Esophagus squamous epithelium (tissue), 5 donors: ENCODE data around the gene HLA-DPB1. TPM values are rescaled to one million over a fixed set of nuclear protein-coding genes. Genes with fewer than 3 reads are reported as not detected.
"Not testable (repeated sequence)": the region's sequence is repeated elsewhere in the genome, so short reads cannot be mapped to it uniquely, and the experiment has no call there.

Source experiments
- DNase-seq: peaks from one replicate; lab custom pipeline; 2025; lab: John Stamatoyannopoulos, UW
- H3K27ac ChIP-seq, 4 donors: fragments of 200-600 bp; sonication (generic); one replicate each; pipeline ENCODE4 v1.5.1; 2016 to 2019; ENCODE audit warnings: mild to moderate bottlenecking in 1 of 4
- H3K27me3 ChIP-seq, 4 donors: fragments of 200-600 bp; sonication (generic); 1 replicate in 3 of 4; 2 replicates in 1 of 4; pipeline versions ENCODE4 v1.5.1 to v1.6.0; 2017 to 2021; ENCODE audit warnings: antibody characterized with exemption in 1 of 4
- H3K36me3 ChIP-seq, 3 donors: fragments of 200-600 bp; sonication (generic); one replicate each; pipeline ENCODE4 v1.5.1; 2016 to 2019
- H3K4me1 ChIP-seq, 3 donors: fragments of 200-600 bp; sonication (generic); one replicate each; pipeline ENCODE4 v1.5.1; 2017 to 2019
- H3K4me3 ChIP-seq, 4 donors: fragments of 200-600 bp; sonication (generic); 1 replicate in 3 of 4; 2 replicates in 1 of 4; pipeline ENCODE4 v1.5.1; 2016 to 2019; ENCODE audit warnings: mild to moderate bottlenecking in 2 of 4, moderate library complexity in 1 of 4
- H3K9me3 ChIP-seq, 3 donors: fragments of 200-600 bp; sonication (generic); one replicate each; pipeline ENCODE4 v1.5.1; 2016 to 2019
- POLR2A ChIP-seq, 4 donors: fragments of 450-650 bp; IDR thresholded peaks; one replicate each; pipeline ENCODE4 v1.6.1; 2017; ENCODE audit warnings: antibody characterized with exemption in 4 of 4, mild to moderate bottlenecking in 4 of 4, moderate library complexity in 3 of 4
- WGBS, 2 donors: methylation state at CpG; one replicate each; pipeline ENCODE4 v1.1.5; 2018; 5-methylcytosine and 5-hydroxymethylcytosine counted together
- intact Hi-C: fragments of 100-400 bp; cut with DNase I; formaldehyde crosslinking; loops from one replicate; pipeline ENCODE4 v1.15.0; 2022
- total RNA-seq, 4 donors: library from RNA; depleted of rRNA; stranded (reverse); fragments of >200 nt; gene quantifications; one replicate each; pipeline ENCODE4 v1.1.0, GENCODE V29; 2016
- TF ChIP-seq, protein P1 (sequence below), 6 experiments: fragments of 450-650 bp in 4 of 6; fragments of 200-600 bp in 2 of 6; sonication (generic) in 2 of 6; IDR thresholded peaks; one replicate each; pipeline ENCODE4 v1.5.1; 2016 to 2019; ENCODE audit warnings: antibody characterized with exemption in 6 of 6, mild to moderate bottlenecking in 4 of 6, moderate library complexity in 4 of 6
- donor health status: DM: yes; HTN: yes; CAD: no.

The HLA-DPB1 gene
- total RNA-seq, 4 donors from 2014 or later, result 3.2 to 96.9 (median 45.3) TPM

DNA sequence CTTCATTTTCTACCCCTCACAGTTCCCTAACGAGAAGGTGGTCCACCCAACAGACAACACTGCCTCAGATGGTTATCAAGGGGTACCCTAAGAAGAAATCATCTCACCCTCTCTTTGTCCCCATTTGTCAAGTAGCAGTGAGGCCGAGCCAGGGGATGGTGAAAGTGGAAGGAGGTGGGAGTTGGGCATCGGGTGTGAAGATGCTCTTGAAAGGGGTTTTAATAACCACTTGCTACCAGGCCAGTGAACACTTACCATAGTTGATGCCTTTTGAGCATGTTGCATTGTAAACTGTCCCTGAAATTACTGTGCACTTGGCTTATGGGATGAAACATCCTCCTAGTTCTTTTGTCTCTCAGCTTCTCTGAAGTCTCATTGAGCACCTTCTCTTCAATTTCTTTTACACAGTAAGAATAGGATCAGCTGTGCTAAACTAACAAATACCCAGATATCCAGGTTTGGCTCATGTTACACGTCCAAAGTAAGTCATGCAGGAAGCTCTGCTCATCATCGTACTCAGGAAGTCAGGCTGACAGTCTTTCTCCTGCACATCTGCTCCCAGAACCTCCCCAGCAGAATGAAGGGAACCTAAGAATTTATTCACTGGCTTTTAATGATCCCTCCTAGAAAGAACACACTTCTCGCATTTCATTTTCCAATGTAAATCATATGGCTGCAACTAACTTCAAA is 13.3 kb downstream of the HLA-DPB1 start:
- WGBS, 2 donors, result 46 to 61% methylated on average over 6 of the region's 6 CpGs
- Histone ChIP-seq H3K27me3 (peaks cover 0 to 16% (median 0%) of the 10 kb centered on the region in 4 donors), H3K36me3 (peaks cover 0 to 23% (median 0%) of the 10 kb centered on the region in 3 donors), H3K4me3 (no peak overlapping the region), H3K4me1 (no peaks in the 10 kb centered on the region), H3K9me3 (no peaks in the 10 kb centered on the region), H3K27ac (no peak overlapping the region)
- no peak for DNase-seq
- intact Hi-C loops, result no loop called here
- TF ChIP-seq POLR2A (IDR thresholded peaks at IDR 0.05), result no peak
- TF ChIP-seq, protein P1, sequence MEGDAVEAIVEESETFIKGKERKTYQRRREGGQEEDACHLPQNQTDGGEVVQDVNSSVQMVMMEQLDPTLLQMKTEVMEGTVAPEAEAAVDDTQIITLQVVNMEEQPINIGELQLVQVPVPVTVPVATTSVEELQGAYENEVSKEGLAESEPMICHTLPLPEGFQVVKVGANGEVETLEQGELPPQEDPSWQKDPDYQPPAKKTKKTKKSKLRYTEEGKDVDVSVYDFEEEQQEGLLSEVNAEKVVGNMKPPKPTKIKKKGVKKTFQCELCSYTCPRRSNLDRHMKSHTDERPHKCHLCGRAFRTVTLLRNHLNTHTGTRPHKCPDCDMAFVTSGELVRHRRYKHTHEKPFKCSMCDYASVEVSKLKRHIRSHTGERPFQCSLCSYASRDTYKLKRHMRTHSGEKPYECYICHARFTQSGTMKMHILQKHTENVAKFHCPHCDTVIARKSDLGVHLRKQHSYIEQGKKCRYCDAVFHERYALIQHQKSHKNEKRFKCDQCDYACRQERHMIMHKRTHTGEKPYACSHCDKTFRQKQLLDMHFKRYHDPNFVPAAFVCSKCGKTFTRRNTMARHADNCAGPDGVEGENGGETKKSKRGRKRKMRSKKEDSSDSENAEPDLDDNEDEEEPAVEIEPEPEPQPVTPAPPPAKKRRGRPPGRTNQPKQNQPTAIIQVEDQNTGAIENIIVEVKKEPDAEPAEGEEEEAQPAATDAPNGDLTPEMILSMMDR (IDR thresholded peaks at IDR 0.05), result no peak

DNA sequence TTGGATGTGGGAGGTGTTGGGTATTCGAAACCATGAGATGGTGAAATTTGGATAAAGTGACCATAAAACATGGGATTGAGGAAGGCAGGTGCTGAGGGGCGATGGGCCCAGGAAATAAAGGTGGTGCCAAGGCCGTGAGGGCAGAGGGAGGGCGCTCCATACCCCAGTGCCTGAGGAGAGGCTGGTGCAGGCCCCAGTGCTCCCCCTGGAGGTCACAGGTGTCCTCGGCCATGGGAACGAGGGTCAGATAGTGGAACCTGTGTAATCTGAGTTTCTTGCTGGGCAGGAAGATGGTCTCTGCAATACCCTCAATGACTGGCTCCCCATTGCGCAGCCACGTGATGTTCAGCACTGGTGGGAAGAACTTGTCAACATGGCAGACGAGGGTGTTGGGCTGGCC is 16.2 kb downstream of the HLA-DPB1 start:
- Histone ChIP-seq H3K9me3 (no peaks in the 10 kb centered on the region), H3K4me3 (no peak overlapping the region), H3K27me3 (peaks cover 0 to 32% (median 0%) of the 10 kb centered on the region in 4 donors), H3K27ac (no peak overlapping the region), H3K4me1 (no peaks in the 10 kb centered on the region), H3K36me3 (no peaks in the 10 kb centered on the region)
- intact Hi-C loops, result no loop called here
- 44 to 69% methylated on average over 4 to 7 of the region's 9 CpGs for WGBS, 2 donors
- no peak for TF ChIP-seq POLR2A (IDR thresholded peaks at IDR 0.05)
- TF ChIP-seq, protein P1 (IDR thresholded peaks at IDR 0.05), result peak in 5 of 6 experiments; percentile 17 to 47 (median 38)
- DNase-seq, result no peak

DNA sequence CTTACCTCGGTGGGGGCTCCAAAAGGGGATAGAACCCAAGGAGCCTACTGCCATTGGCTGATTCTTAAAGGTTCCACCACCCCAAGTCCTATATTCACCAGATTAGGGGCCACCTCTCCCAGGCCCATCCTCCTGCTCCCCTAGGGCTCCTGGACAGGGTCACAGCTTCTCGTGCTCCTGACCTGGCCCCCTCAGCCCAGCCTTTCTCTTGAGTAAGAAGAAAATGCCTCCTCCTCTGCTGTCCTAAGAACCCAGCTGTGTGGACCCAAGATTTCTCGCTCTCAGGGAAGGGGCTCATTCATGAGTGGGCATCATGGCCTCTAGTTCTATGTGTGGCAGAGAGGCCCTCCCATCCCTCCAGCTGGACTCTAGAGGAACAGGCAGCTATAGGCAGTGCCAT is 16.6 kb downstream of the HLA-DPB1 start:
- Histone ChIP-seq H3K4me3 (no peak overlapping the region), H3K36me3 (no peaks in the 10 kb centered on the region), H3K27ac (no peak overlapping the region), H3K27me3 (peaks cover 0 to 34% (median 0%) of the 10 kb centered on the region in 4 donors), H3K4me1 (no peaks in the 10 kb centered on the region), H3K9me3 (no peaks in the 10 kb centered on the region)
- TF ChIP-seq POLR2A (IDR thresholded peaks at IDR 0.05), result no peak
- TF ChIP-seq, protein P1 (IDR thresholded peaks at IDR 0.05), result no peak
- 78 to 100% methylated on average over 1 to 2 of the region's 3 CpGs for WGBS, 2 donors
- DNase-seq, result no peak
- intact Hi-C loops, result no loop called here

DNA sequence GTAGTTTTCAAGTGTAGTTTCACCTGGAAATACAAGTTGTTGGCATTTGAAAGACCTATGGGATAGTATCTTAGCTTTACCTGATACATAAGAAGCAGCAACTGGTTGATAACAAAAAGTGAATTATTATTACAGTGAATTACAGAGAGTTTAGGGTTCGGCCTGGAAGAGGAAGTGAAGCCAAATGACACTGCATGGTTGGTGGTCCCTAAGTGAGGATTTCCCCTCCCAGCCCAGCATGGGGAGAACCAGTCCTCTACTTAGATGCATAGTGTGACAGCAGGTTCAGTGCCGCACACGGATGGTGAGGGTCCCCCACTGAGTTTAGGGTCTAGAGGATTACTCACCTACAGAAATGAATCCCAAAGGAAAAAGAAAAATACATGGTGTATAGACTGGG is 18.1 kb downstream of the HLA-DPB1 start:
- H3K9me3 ChIP-seq, result no peaks in the 10 kb centered on the region
- DNase-seq, result no peak
- intact Hi-C loops, result no loop called here
- no peak for TF ChIP-seq POLR2A (IDR thresholded peaks at IDR 0.05)
- TF ChIP-seq, protein P1 (IDR thresholded peaks at IDR 0.05), result no peak
- H3K27ac ChIP-seq, result no peak overlapping the region
- no peak overlapping the region for H3K4me3 ChIP-seq
- H3K27me3 ChIP-seq, result peaks cover 0 to 34% (median 0%) of the 10 kb centered on the region in 4 donors
- 79 to 82% methylated on average over 3 of the region's 3 CpGs for WGBS, 2 donors
- no peaks in the 10 kb centered on the region for H3K36me3 ChIP-seq
- no peaks in the 10 kb centered on the region for H3K4me1 ChIP-seq

DNA sequence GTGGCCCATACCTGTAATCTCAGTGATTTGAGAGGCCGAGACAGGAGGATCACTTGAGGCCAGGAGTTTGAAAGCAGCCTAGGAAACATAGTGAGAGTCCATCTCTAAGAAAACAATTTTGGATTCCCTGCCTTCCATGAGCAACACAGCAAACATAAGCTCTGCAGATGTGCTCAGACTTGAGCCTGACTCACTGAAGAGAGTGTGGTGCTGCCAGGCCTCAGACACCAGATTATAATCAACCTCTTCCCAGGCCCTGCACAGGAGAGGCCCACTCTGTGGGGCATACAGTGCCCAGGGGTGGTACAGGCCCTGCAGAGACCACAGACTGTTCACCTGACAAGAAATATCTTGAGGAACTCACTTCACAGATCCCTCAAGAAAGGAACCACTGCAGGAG is 19.9 kb downstream of the HLA-DPB1 start:
- no peak for DNase-seq
- WGBS, 2 donors, result 69 to 71% methylated on average over 1 of the region's 1 CpG

DNA sequence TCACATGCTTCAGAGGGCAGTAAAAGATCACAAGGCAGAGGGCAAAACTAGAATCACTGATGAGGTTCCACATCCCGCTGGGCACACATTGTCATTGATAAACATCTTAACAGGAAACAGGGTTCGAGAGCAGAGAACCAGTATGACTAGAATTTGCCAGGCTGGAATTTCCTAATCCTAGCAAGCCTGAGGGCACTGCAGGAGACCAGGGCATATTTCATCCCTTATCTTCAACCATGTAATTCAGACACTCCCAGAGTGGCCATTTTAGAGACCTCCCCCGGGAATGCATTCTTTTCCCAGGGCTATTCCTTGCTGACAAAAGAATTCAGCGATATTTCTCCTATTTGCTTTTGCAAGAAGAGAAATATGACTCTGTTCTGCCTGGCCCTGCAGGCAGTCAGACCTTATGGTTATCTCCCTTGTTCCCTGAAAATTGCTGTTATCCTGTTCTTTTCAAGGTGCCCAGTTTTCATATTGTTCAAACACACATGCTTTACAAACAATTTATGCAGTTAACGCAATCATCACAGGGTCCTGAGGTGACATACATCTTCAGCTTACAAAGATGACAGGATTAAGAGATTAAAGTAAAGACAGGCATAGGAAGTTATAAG is 25.4 kb downstream of the HLA-DPB1 start:
- DNase-seq, result not testable (repeated sequence)

More for the DNA sequence above, 19.9 kb downstream of the HLA-DPB1 start:
- intact Hi-C loops, result no loop called here
- Histone ChIP-seq H3K4me3 (no peak overlapping the region), H3K4me1 (no peaks in the 10 kb centered on the region), H3K36me3 (no peaks in the 10 kb centered on the region), H3K9me3 (peaks cover 0 to 5% (median 0%) of the 10 kb centered on the region in 3 donors), H3K27me3 (peaks cover 0 to 34% (median 0%) of the 10 kb centered on the region in 4 donors), H3K27ac (no peak overlapping the region)
- TF ChIP-seq, protein P1 (IDR thresholded peaks at IDR 0.05), result no peak
- TF ChIP-seq POLR2A (IDR thresholded peaks at IDR 0.05), result no peak

More for the DNA sequence above, 25.4 kb downstream of the HLA-DPB1 start:
- intact Hi-C loops, H3K36me3 ChIP-seq, H3K27ac ChIP-seq, H3K4me3 ChIP-seq, H3K4me1 ChIP-seq: not testable (repeated sequence)
- 81 to 86% methylated on average over 5 of the region's 5 CpGs for WGBS, 2 donors
- peaks cover 0 to 17% (median 0%) of the 10 kb centered on the region in 3 donors for H3K9me3 ChIP-seq
- peaks cover 0 to 39% (median 0%) of the 10 kb centered on the region in 4 donors for H3K27me3 ChIP-seq
